Measurements from ENCODE around the gene ABCD1.

The ABCD1 gene

GRCh38 chrX:153778181-153778580 is 53.5 kb downstream of the ABCD1 start:
- H3K4me3 ChIP-seq (ENCODE audit: low read depth, low read length) = no peak overlapping the region
- no peak for TF ChIP-seq CTCF (IDR thresholded peaks at IDR 0.05; ENCODE audit: borderline replicate concordance, insufficient read depth, low read depth, low read length)

GRCh38 chrX:153778684-153779101 is 54.0 kb downstream of the ABCD1 start:
- no peak overlapping the region for H3K4me3 ChIP-seq (ENCODE audit: low read depth, low read length)
- no peak for TF ChIP-seq CTCF (IDR thresholded peaks at IDR 0.05; ENCODE audit: borderline replicate concordance, insufficient read depth, low read depth, low read length)

- H3K4me3 ChIP-seq (ENCODE audit: low read depth, low read length) = no peak overlapping the region
- TF ChIP-seq CTCF (IDR thresholded peaks at IDR 0.05; ENCODE audit: borderline replicate concordance, insufficient read depth, low read depth, low read length) = no peak
These were observed 55.4 kb downstream of the ABCD1 start for GRCh38 chrX:153779891-153780677.

- no peak for TF ChIP-seq CTCF (IDR thresholded peaks at IDR 0.05; ENCODE audit: borderline replicate concordance, insufficient read depth, low read depth, low read length)
- H3K4me3 ChIP-seq (ENCODE audit: low read depth, low read length) = no peak within 1 kb of the TSS
These were observed 56.2 kb downstream of the ABCD1 start, which contains the start of gene SRPK3 for GRCh38 chrX:153780678-153781427. Gene SRPK3 (plus strand): TSS chrX:153781041. CDS start chrX:153781087, 46 bp downstream.

- H3K4me3 ChIP-seq (ENCODE audit: low read depth, low read length) = no peak overlapping the region
- TF ChIP-seq CTCF (IDR thresholded peaks at IDR 0.05; ENCODE audit: borderline replicate concordance, insufficient read depth, low read depth, low read length) = no peak
These were observed 56.9 kb downstream of the ABCD1 start for GRCh38 chrX:153781428-153782047.

GRCh38 chrX:153782313-153782712 is 57.7 kb downstream of the ABCD1 start:
- TF ChIP-seq CTCF (IDR thresholded peaks at IDR 0.05; ENCODE audit: borderline replicate concordance, insufficient read depth, low read depth, low read length) = no peak
- H3K4me3 ChIP-seq (ENCODE audit: low read depth, low read length) = no peak overlapping the region
